Neural cell (in vitro differentiated cells): Measurements from ENCODE around the gene DOK7. TPM values are rescaled to one million over a fixed set of nuclear protein-coding genes. Genes with fewer than 3 reads are reported as not detected.

Experiments
- H2AFZ ChIP-seq: fragments of 200-600, 300-800 bp; sonication (generic), shearing (Covaris generic); 2 replicates; pipeline ENCODE4 v1.6.0; 2014; ENCODE audit warnings: low read depth, mild to moderate bottlenecking, antibody characterized with exemption, low read length, moderate library complexity
- H3F3A ChIP-seq: fragments of 200-600 bp; shearing (Covaris generic); 2 replicates; pipeline ENCODE4 v1.6.1; 2016; ENCODE audit warnings: mild to moderate bottlenecking, moderate library complexity, mixed read lengths, antibody characterized with exemption, low read length; ENCODE audit not compliant: insufficient read depth, poor library complexity, severe bottlenecking
- H3K27ac ChIP-seq: fragments of 200-600, 300-800 bp; sonication (generic), shearing (Covaris generic); 2 replicates; pipeline ENCODE4 v1.5.1; 2014; ENCODE audit warnings: mild to moderate bottlenecking, low read length, moderate library complexity
- H3K27me3 ChIP-seq: fragments of 300-800, 200-600 bp; sonication (generic), shearing (Covaris generic); 2 replicates; pipeline ENCODE4 v1.6.0; 2014; ENCODE audit warnings: mild to moderate bottlenecking, low read depth, low read length, moderate library complexity; ENCODE audit not compliant: insufficient read depth
- H3K36me3 ChIP-seq: fragments of 300-800, 200-600 bp; sonication (generic), shearing (Covaris generic); 2 replicates; pipeline ENCODE4 v1.5.1; 2014; ENCODE audit warnings: mild to moderate bottlenecking, antibody characterized with exemption, low read length, moderate library complexity; ENCODE audit not compliant: insufficient read depth
- H3K4me2 ChIP-seq: fragments of 300-800, 200-600 bp; sonication (generic), shearing (Covaris generic); 2 replicates; pipeline ENCODE4 v1.6.0; 2014; ENCODE audit warnings: mild to moderate bottlenecking, low read length
- H3K4me3 ChIP-seq: fragments of 300-800, 200-600 bp; sonication (generic), shearing (Covaris generic); 2 replicates; pipeline ENCODE4 v1.5.1; 2014; ENCODE audit warnings: mild to moderate bottlenecking, low read length, moderate library complexity
- H3K79me2 ChIP-seq: fragments of 200-600 bp; shearing (Covaris generic); replicated peaks from 2 replicates; pipeline ENCODE4 v1.6.0; 2014; ENCODE audit warnings: mild to moderate bottlenecking, low read length, moderate library complexity; ENCODE audit not compliant: insufficient read depth
- H3K9ac ChIP-seq: fragments of 300-800, 200-600 bp; sonication (generic), shearing (Covaris generic); 2 replicates; pipeline ENCODE4 v1.6.1; 2016; ENCODE audit warnings: mild to moderate bottlenecking, low read length, mixed read lengths
- H3K9me2 ChIP-seq: fragments of 200-600 bp; shearing (Covaris generic); 2 replicates; pipeline ENCODE4 v1.6.1; 2016; ENCODE audit warnings: mild to moderate bottlenecking, low read length, mixed read lengths; ENCODE audit not compliant: insufficient read depth
- H3K9me3 ChIP-seq: fragments of 200-600, 300-800 bp; sonication (generic), shearing (Covaris generic); 2 replicates; pipeline ENCODE4 v1.6.1; 2016; ENCODE audit warnings: mild to moderate bottlenecking, mixed run types, low read length, moderate library complexity, mixed read lengths
- H4K20me1 ChIP-seq: fragments of 200-600 bp; shearing (Covaris generic); 2 replicates; pipeline ENCODE4 v1.6.1; 2016; ENCODE audit warnings: mild to moderate bottlenecking, mixed run types; ENCODE audit not compliant: insufficient read depth
- EP300 ChIP-seq: fragments of 450-650 bp; conservative IDR thresholded peaks from 2 replicates; pipeline ENCODE4 v1.6.1; 2014; ENCODE audit warnings: antibody characterized with exemption, mild to moderate bottlenecking, moderate library complexity; ENCODE audit not compliant: poor library complexity, severe bottlenecking
- EZH2 ChIP-seq: fragments of 200-600, 300-800 bp; shearing (Covaris generic), sonication (generic); IDR thresholded peaks from 2 replicates; pipeline ENCODE4 v1.6.1; 2014; ENCODE audit warnings: antibody characterized with exemption, low read length, borderline replicate concordance, mild to moderate bottlenecking; ENCODE audit not compliant: insufficient read depth, poor library complexity, severe bottlenecking
- MXI1 ChIP-seq: fragments of 450-650 bp; conservative IDR thresholded peaks from 2 replicates; pipeline ENCODE4 v1.6.1; 2014; ENCODE audit warnings: antibody characterized with exemption, mild to moderate bottlenecking; ENCODE audit not compliant: poor library complexity, severe bottlenecking
- POLR2AphosphoS5 ChIP-seq: IDR thresholded peaks from 2 replicates; pipeline ENCODE4 v1.6.1; 2012
- RAD21 ChIP-seq: fragments of 450-650 bp; conservative IDR thresholded peaks from 2 replicates; pipeline ENCODE4 v1.6.1; 2014; ENCODE audit warnings: antibody characterized with exemption, mild to moderate bottlenecking, moderate library complexity
- REST ChIP-seq: IDR thresholded peaks from 2 replicates; pipeline ENCODE4 v1.6.1; 2012; ENCODE audit warnings: borderline replicate concordance
- SMC3 ChIP-seq: fragments of 450-650 bp; conservative IDR thresholded peaks from 2 replicates; pipeline ENCODE4 v1.6.1; 2014; ENCODE audit warnings: antibody characterized with exemption, mild to moderate bottlenecking, moderate library complexity; ENCODE audit not compliant: poor library complexity
- TAF1 ChIP-seq: IDR thresholded peaks from 2 replicates; pipeline ENCODE4 v1.6.1; 2012; ENCODE audit warnings: low read depth
- polyA plus RNA-seq: library from polyadenylated mRNA; depleted of rRNA; stranded (reverse); fragments of >200 nt; gene quantifications from 2 replicates; pipeline ENCODE4 v1.2.3, GENCODE V29; 2014
- TF ChIP-seq, protein P1 (sequence below): fragments of 450-650 bp; IDR thresholded peaks from 2 replicates; pipeline ENCODE4 v1.5.1; 2014; ENCODE audit warnings: antibody characterized with exemption, mild to moderate bottlenecking, moderate library complexity; ENCODE audit not compliant: poor library complexity, severe bottlenecking

Gene DOK7
- polyA plus RNA-seq, 1 donor from 2014 or later, result 0.66 TPM

DNA sequence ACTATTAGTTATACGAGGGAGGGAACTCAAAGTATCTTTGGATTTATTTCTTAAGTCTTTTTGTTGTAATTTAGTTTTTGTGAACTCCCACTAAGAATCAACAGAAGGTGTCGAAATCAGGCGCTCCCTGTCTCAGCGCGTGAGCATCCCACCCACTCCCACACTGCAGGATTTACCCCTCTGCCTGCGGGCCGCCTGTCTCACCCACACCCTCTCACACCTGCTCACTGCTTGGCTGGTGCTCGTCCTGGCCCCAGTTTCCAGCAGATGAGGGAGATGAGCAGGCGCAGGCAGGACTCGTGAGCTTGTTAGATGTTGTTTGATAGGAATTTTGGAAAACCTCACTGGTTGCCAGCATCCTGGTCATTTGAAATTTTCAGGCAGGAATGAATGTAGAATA is 42.1 kb upstream of the DOK7 start:
- H3K79me2 ChIP-seq, result no peaks in the 10 kb centered on the region
- H2AFZ ChIP-seq, result no peak overlapping the region
- peaks cover 4% of the 10 kb centered on the region for H3K36me3 ChIP-seq
- H3F3A ChIP-seq, result no peaks in the 10 kb centered on the region
- no peaks in the 10 kb centered on the region for H3K9me2 ChIP-seq
- H3K4me2 ChIP-seq, result no peak overlapping the region
- H3K9me3 ChIP-seq, result no peaks in the 10 kb centered on the region
- no peaks in the 10 kb centered on the region for H3K27me3 ChIP-seq
- H3K9ac ChIP-seq, result no peak overlapping the region
- no peak overlapping the region for H3K4me3 ChIP-seq
- H4K20me1 ChIP-seq, result no peaks in the 10 kb centered on the region
- TF ChIP-seq RAD21 (no peak), EZH2 (no peak), SMC3 (no peak), POLR2AphosphoS5 (no peak), MXI1 (no peak), TAF1 (no peak)
- TF ChIP-seq, protein P1, sequence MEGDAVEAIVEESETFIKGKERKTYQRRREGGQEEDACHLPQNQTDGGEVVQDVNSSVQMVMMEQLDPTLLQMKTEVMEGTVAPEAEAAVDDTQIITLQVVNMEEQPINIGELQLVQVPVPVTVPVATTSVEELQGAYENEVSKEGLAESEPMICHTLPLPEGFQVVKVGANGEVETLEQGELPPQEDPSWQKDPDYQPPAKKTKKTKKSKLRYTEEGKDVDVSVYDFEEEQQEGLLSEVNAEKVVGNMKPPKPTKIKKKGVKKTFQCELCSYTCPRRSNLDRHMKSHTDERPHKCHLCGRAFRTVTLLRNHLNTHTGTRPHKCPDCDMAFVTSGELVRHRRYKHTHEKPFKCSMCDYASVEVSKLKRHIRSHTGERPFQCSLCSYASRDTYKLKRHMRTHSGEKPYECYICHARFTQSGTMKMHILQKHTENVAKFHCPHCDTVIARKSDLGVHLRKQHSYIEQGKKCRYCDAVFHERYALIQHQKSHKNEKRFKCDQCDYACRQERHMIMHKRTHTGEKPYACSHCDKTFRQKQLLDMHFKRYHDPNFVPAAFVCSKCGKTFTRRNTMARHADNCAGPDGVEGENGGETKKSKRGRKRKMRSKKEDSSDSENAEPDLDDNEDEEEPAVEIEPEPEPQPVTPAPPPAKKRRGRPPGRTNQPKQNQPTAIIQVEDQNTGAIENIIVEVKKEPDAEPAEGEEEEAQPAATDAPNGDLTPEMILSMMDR, result no peak
- no peak overlapping the region for H3K27ac ChIP-seq

DNA sequence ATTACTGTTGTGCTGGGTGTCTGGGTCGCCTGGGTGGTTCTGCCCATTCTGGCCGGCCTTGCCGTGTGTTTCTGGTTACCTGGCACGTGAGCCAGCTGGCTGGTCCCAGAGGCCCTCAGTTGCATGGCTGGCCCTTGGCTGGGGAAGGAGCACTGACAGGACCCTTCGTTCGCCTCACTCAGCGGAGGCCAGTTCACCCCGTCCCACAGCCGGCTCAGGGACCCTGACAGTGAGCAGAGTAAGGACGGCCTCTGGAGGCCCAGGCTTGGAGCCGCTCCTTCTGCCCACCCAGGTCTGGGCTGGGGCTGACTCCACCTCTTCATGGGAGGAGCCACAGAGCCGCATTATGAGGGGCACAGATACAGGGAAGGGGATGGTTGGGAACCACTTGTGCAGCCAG is 41.6 kb upstream of the DOK7 start:
- Histone ChIP-seq H3K79me2 (no peaks in the 10 kb centered on the region), H2AFZ (no peak overlapping the region), H3K4me3 (no peak overlapping the region), H4K20me1 (no peaks in the 10 kb centered on the region), H3K9me2 (no peaks in the 10 kb centered on the region), H3K9ac (no peak overlapping the region), H3K4me2 (no peak overlapping the region), H3K9me3 (no peaks in the 10 kb centered on the region), H3F3A (no peaks in the 10 kb centered on the region), H3K27me3 (no peaks in the 10 kb centered on the region), H3K36me3 (peaks cover 4% of the 10 kb centered on the region), H3K27ac (no peak overlapping the region)
- TF ChIP-seq POLR2AphosphoS5 (no peak), EP300 (no peak), REST (no peak)

GRCh38 chr4:3422241-3422801 is 40.8 kb upstream of the DOK7 start:
- no peak overlapping the region for H2AFZ ChIP-seq
- H3K9me2 ChIP-seq, result no peaks in the 10 kb centered on the region
- H3K36me3 ChIP-seq, result peaks cover 4% of the 10 kb centered on the region
- H3K27me3 ChIP-seq, result no peaks in the 10 kb centered on the region
- no peak overlapping the region for H3K27ac ChIP-seq
- H3K4me3 ChIP-seq, result no peak overlapping the region
- H3F3A ChIP-seq, result no peaks in the 10 kb centered on the region
- no peaks in the 10 kb centered on the region for H3K79me2 ChIP-seq
- H4K20me1 ChIP-seq, result no peaks in the 10 kb centered on the region
- H3K4me2 ChIP-seq, result no peak overlapping the region
- TF ChIP-seq REST (no peak), MXI1 (no peak), RAD21 (no peak), SMC3 (no peak), EZH2 (no peak), TAF1 (no peak), EP300 (no peak), POLR2AphosphoS5 (no peak)
- TF ChIP-seq, protein P1, result no peak
- H3K9ac ChIP-seq, result no peak overlapping the region
- H3K9me3 ChIP-seq, result no peaks in the 10 kb centered on the region
